HG03378 (cell line): ENCODE measurements around the gene COPG2.
A peak's percentile ranks its signal among the peaks of the same experiment; 100 is the strongest.

Experiments used
- ATAC-seq: cut with Tn5 transposase; IDR thresholded peaks from one replicate; pipeline ENCODE4 v1.9.1; 2021; ENCODE audit warnings: mild to moderate bottlenecking, moderate library complexity; ENCODE audit not compliant: unreplicated experiment

The COPG2 gene

DNA sequence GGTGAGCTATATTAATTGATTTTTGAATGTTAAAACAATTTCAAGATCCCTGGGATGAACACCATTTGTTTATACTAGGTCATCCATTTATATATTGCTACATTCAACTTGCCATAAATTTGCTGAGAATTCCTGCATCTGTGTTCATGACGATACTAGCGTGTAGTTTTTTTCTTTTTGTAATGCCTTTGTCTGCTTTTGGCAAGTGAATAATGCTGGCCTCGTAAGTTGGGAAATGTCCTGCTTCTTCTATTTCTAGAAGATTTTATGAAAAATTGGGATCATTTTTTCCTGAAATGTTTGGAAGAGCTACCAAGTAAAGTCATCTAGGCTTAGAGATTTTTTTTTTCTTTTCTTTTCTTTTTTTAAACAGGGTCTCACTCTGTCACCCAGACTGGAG, 189.6 kb downstream of the COPG2 start:
- ATAC-seq = no peak

DNA sequence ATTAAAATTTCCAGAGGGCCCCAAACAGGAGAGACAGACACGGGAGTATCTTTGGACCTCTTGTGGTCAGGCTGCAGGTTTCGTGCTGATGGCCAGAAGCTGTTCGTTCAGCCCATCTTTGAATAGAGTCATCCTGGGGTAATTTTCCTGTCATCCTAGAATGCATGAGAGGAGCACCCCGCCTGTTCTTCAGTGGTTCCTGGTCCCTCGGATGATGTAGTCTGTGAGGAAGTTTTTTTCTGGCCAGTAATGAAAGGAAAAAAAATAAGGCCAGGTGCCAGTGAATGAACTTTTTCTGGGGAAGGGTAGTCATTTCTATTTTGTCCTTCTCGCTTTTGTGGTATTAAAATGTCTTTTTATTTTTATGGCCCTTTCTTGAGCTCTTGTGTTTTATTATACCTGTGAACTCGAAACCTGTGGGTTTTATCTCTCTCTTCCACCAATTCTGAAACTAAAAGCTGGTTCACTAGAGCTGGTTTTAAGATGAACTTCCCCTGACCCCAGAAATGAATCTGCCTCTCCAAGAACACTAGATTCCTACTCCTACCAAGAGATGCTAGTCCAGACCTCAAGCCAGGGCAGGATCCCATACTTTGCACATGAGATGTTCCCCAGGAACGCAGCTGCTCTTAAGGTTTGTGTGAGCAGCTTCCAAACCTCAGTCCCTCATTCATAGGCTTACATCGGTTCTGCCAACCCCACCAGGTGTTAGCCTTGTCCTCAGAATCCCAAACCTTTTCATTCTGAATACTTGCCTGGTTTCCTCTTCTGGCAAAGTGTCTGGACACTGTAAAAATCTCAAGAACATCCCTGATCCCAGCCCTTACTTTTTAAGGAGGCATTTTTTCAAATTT, 192.0 kb downstream of the COPG2 start:
- ATAC-seq = peak; percentile 95

DNA sequence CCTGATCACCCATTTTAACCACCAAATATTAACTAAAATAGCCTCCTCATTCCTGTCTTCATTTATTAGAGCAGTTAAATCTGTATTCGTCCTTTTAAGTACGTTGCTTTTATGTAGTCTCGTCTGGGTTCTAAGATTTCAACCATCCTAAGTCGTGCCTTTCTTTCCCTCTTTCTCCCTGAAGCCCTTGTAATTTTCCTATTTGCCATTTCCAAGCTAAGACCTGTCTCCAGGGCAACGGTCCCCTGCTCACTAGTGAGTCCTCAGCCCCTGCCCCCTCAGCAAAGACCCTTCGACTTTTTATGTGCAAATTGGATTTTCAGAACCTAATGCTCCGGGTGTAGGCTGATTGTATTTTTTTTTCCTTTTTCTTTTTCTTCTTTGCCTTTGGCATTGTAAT, 192.8 kb downstream of the COPG2 start:
- no peak for ATAC-seq

DNA sequence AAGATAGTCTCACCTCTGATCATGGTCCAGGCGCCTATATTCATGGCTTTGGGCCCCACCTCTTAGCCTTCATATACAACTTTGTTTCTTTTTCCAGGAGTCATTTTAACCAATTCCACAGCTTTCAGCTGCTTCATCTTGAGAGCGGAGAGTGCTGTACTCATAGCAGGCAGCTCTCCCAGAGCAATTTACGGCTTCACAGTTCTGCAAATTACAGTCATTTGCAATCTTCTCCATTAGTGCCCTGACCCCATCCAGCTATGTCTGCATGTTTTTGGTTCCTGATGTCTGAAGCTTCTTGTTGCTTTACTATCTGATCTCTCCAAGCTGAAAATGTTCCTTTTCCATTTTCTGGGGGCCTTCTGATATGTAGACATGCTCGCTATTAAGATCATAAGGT, 194.7 kb downstream of the COPG2 start:
- no peak for ATAC-seq

DNA sequence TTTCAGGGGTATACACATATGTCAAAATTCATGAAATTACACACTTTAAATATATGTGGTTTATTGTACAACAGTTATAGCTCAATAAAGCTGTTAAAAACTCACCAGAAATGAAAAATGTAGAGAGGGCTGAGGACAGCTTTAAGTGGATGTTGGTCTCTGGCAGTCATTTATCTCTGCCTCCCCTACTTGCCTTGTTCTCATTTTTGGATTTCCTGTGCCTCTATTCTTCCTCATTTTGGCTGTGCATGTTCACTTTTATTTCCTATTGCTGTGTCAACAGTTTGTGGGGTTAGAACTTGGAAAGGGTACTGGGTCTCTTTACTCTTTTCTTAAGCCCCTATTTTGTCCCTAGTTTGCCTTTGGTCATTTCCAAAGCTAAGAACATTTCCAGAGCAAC, 195.3 kb downstream of the COPG2 start:
- no peak for ATAC-seq

DNA sequence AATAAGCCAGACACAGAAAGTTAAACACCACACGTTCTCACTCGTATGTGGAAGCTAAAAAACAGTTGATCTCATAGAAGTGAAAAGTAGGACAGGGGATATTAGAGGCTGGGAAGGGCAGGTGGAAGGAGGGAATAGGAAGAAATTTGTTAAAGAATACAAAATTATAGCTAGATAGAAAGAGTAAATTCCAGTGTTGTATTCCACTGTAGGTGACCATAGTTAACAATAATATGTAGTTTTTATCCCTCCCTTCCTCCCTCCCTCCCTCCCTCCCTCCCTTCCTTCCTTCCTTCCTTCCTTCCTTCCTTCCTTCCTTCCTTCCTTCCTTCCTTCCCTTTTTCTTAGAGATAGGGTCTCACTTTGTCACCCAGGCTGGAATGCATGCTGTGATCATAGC, 196.6 kb downstream of the COPG2 start:
- no peak for ATAC-seq

DNA sequence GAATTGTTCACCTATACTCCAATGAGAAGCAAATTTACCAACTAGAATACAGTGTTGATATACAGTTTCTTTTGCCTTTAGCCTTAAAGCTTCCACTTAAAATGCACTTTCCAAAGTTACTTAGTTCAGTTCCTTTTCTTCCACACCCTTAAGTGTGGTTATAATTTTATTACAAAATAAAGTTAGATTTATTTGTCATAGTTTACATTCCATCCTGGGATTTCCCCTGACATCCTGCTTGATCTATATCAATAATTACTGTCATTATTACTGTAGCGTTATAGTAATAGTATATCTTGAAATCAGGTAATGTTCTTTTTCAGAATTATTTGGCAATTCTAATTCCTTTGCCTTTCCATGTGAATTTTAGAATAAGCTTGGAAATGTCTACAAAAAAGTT, 199.9 kb downstream of the COPG2 start:
- ATAC-seq = no peak

DNA sequence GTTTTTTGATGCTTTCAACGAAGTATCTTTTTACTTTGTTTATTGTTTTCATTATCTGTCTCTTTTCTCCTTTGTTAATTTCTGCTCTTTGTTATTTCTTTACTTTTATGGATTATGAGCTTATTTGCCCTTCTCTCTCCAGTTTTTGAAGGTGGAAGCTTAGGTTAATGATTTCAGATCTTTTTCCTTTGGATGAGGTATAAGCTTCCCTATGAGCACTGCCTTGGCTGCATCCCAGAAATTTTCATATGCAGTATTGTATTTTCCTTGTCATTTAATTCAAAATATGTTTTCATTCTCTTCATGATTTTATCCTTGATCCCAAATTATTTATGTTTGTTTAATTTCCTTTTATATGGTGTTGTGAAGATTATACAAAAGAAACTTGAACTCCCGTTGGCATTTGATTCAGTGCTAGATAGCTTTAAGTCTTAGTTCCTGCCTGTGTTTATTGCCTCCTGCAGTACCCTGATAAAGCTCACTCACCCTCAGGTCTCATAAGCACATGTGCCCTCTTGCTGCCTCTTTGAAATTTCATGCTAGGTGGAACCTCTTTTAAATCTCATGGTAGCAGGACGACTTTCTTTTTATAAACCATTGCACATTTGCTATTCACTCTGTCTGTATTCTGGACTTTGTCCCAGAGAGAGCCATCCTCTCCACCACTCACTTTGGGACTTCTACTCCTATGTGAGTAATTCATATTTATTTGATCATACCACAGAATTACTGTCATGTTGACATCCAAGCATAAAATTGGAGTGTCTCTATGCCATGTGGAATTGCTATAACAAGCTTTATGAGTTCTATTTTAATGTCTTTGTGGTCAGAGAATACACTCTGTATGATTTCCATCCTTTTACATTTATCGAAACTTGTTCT, 204.8 kb downstream of the COPG2 start:
- no peak for ATAC-seq

DNA sequence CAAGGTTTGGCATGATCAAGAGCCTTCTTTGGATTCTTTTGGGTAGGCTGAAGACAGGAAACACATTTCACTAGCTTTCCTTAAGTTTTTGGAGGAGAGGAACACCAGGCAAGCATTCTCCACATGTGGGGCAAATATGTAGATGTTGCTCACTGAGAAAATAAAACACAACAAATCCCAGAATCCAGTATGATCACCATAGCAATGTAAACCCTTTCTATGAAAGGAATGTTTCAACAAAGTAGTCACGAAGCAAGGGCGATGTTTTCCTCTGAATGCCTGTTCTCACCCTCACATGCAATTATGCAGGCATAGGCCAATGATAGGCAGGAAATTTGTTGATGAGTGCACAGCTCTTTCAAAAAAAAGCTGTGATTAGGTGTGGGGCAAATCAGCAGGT, 207.3 kb downstream of the COPG2 start:
- ATAC-seq = no peak

DNA sequence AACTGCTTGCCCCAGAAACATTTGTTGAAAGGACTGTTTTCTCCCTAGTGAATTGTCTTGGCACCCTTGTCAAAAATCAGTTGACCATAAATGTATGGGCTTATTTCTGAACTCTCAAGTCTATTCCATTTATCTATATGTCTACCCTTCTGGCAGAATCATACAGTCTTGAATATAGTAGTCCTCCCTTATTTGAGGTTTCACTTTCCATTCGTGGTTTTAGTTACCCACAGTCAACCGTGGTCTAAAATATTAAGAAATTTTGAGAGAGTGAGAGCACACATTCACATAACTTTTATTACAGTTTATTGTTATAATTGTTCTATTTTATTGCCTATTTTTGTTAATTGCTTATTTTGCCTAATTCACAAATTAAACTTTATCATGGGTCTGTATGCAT, 210.3 kb downstream of the COPG2 start:
- peak; percentile 65 for ATAC-seq
